ENCODE data around the gene DTHD1.

DNA sequence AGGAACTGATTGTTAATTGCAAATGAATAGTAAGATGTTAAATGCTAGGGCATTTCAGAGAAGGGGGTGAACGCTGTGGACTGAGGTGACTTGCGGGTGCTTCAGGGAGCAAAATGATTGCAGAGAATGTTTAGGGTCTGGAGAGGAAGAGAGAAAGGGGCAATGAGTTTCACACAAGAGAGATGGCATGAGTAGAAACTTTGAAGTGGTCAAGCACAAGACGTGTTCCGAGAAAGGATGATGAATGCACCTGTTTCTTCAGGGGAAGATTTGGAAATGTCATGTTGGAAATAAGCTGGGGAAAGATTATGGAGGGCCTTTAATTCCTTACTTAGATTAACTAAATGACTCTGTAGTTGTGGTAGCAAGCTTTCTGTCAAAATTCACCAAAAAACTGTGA is 43.4 kb downstream of the DTHD1 start:
- TF ChIP-seq, protein P1, sequence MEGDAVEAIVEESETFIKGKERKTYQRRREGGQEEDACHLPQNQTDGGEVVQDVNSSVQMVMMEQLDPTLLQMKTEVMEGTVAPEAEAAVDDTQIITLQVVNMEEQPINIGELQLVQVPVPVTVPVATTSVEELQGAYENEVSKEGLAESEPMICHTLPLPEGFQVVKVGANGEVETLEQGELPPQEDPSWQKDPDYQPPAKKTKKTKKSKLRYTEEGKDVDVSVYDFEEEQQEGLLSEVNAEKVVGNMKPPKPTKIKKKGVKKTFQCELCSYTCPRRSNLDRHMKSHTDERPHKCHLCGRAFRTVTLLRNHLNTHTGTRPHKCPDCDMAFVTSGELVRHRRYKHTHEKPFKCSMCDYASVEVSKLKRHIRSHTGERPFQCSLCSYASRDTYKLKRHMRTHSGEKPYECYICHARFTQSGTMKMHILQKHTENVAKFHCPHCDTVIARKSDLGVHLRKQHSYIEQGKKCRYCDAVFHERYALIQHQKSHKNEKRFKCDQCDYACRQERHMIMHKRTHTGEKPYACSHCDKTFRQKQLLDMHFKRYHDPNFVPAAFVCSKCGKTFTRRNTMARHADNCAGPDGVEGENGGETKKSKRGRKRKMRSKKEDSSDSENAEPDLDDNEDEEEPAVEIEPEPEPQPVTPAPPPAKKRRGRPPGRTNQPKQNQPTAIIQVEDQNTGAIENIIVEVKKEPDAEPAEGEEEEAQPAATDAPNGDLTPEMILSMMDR (IDR thresholded peaks at IDR 0.05) = no peak
- no peak for TF ChIP-seq EZH2 (IDR thresholded peaks at IDR 0.05)

Data from neural progenitor cell (in vitro differentiated cells).